ENCODE results near the gene DDR2.

- TF ChIP-seq CTCF (conservative IDR thresholded peaks at IDR 0.05; ENCODE audit: low read length) (no peak), EZH2phosphoT487 (IDR thresholded peaks at IDR 0.05; ENCODE audit: borderline replicate concordance, low read depth, low read length) (no peak)
Observed at GRCh38 chr1:162678439-162678838, 46.2 kb downstream of the DDR2 start.

Data from OCI-LY7 (cell line).